ENCODE results near the gene DNAAF1.
"Not testable (repeated sequence)": the region's sequence is repeated elsewhere in the genome, so short reads cannot be mapped to it uniquely, and the experiment has no call there.

Gene DNAAF1

GRCh38 chr16:84183911-84184591 lies 38.9 kb downstream of the DNAAF1 start:
- DNase-seq (ENCODE audit: low read depth, low spot score), result no peak

- DNase-seq (ENCODE audit: low read depth, low spot score), result no peak
Measured at GRCh38 chr16:84184775-84185174, 39.7 kb downstream of the DNAAF1 start.

GRCh38 chr16:84186685-84187437 lies 41.8 kb downstream of the DNAAF1 start, which contains the start of gene TAF1C:
Gene TAF1C (minus strand): TSS chr16:84187057. CDS start chr16:84184988, 2,069 bp downstream.
- peak; percentile 99 for DNase-seq (ENCODE audit: low read depth, low spot score)

GRCh38 chr16:84190731-84191388 lies 45.8 kb downstream of the DNAAF1 start, which contains the start of gene ADAD2:
Gene ADAD2 (plus strand): TSS chr16:84191157. CDS start chr16:84191231, 74 bp downstream.
- DNase-seq (ENCODE audit: low read depth, low spot score), result no peak

- DNase-seq (ENCODE audit: low read depth, low spot score), result no peak
Measured at GRCh38 chr16:84191466-84191865, 46.4 kb downstream of the DNAAF1 start.

GRCh38 chr16:84193480-84193879 lies 48.4 kb downstream of the DNAAF1 start:
- no peak for DNase-seq (ENCODE audit: low read depth, low spot score)

- no peak for DNase-seq (ENCODE audit: low read depth, low spot score)
Measured at GRCh38 chr16:84194018-84194417, 48.9 kb downstream of the DNAAF1 start.

- DNase-seq (ENCODE audit: low read depth, low spot score), result no peak
Measured at GRCh38 chr16:84194470-84195200, 49.5 kb downstream of the DNAAF1 start.

- DNase-seq (ENCODE audit: low read depth, low spot score), result no peak
Measured at GRCh38 chr16:84195201-84196093, 50.3 kb downstream of the DNAAF1 start.

- no peak for DNase-seq (ENCODE audit: low read depth, low spot score)
Measured at GRCh38 chr16:84196101-84196500, 51.0 kb downstream of the DNAAF1 start.

- no peak for DNase-seq (ENCODE audit: low read depth, low spot score)
Measured at GRCh38 chr16:84196727-84197394, 51.8 kb downstream of the DNAAF1 start.

GRCh38 chr16:84197466-84198128 lies 52.5 kb downstream of the DNAAF1 start:
- no peak for DNase-seq (ENCODE audit: low read depth, low spot score)

GRCh38 chr16:84198401-84198800 lies 53.3 kb downstream of the DNAAF1 start:
- DNase-seq (ENCODE audit: low read depth, low spot score), result peak; percentile 72

- DNase-seq (ENCODE audit: low read depth, low spot score), result no peak
Measured at GRCh38 chr16:84199097-84199496, 54.0 kb downstream of the DNAAF1 start.

GRCh38 chr16:84199861-84200260 lies 54.8 kb downstream of the DNAAF1 start:
- no peak for DNase-seq (ENCODE audit: low read depth, low spot score)

GRCh38 chr16:84204551-84204950 lies 59.4 kb downstream of the DNAAF1 start:
- DNase-seq (ENCODE audit: low read depth, low spot score), result not testable (repeated sequence)

GRCh38 chr16:84205123-84205522 lies 60.0 kb downstream of the DNAAF1 start:
- not testable (repeated sequence) for DNase-seq (ENCODE audit: low read depth, low spot score)

GRCh38 chr16:84205976-84206691 lies 61.0 kb downstream of the DNAAF1 start:
- no peak for DNase-seq (ENCODE audit: low read depth, low spot score)

GRCh38 chr16:84207251-84207650 lies 62.1 kb downstream of the DNAAF1 start:
- no peak for DNase-seq (ENCODE audit: low read depth, low spot score)
